Measurements from ENCODE around the gene TPBGL. TPM values are rescaled to one million over a fixed set of nuclear protein-coding genes. Genes with fewer than 3 reads are reported as not detected.

Gene TPBGL
- total RNA-seq, 2 donors from 2014 or later: 0.26 TPM; not detected in 1

DNA sequence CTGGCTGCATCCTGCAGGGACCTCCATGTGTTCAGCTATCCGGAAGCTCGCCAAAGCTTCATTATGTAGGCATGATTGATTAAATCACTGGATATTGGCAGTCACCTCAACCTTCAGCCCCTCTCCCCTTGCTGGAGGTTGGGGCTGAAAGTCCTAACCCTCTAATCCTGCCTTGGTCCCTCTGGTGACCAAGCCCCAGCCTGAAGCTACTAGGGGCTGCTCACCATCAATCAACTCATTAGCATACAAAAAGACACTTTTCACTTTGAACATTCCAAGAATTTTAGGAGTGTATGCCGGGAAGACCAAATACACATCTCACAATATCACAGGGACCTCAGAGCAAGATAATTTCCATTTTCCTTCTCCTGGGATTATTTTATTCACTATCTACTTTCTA lies 38.8 kb upstream of the TPBGL start:
- Histone ChIP-seq H3K4me1 (peaks cover 4% of the 10 kb centered on the region), H3K36me3 (replicated peaks in 1 of 2; ENCODE audit: insufficient read depth in 1 of 2, low read depth in 2 of 2) (no peaks in the 10 kb centered on the region), H3K9me3 (no peaks in the 10 kb centered on the region), H3K4me3 (no peak overlapping the region), H3K27ac (no peak overlapping the region), H3K27me3 (no peaks in the 10 kb centered on the region)
- ATAC-seq: no peak
- intact Hi-C loops (cut with DNase I): loop anchor here (5.0 kb wide), 1 partner anchor 39 kb away; no protein-coding TSS in a partner anchor
- whole genome bisulfite sequencing, 2 donors: 73 to 83% methylated on average over 3 of the region's 3 CpGs
- no peak for TF ChIP-seq POLR2A (IDR thresholded peaks at IDR 0.05)
- TF ChIP-seq, protein P1, sequence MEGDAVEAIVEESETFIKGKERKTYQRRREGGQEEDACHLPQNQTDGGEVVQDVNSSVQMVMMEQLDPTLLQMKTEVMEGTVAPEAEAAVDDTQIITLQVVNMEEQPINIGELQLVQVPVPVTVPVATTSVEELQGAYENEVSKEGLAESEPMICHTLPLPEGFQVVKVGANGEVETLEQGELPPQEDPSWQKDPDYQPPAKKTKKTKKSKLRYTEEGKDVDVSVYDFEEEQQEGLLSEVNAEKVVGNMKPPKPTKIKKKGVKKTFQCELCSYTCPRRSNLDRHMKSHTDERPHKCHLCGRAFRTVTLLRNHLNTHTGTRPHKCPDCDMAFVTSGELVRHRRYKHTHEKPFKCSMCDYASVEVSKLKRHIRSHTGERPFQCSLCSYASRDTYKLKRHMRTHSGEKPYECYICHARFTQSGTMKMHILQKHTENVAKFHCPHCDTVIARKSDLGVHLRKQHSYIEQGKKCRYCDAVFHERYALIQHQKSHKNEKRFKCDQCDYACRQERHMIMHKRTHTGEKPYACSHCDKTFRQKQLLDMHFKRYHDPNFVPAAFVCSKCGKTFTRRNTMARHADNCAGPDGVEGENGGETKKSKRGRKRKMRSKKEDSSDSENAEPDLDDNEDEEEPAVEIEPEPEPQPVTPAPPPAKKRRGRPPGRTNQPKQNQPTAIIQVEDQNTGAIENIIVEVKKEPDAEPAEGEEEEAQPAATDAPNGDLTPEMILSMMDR (IDR thresholded peaks at IDR 0.05): no peak
- no peak for DNase-seq

GRCh38 chr11:75202195-75202594 lies 38.4 kb upstream of the TPBGL start:
- Histone ChIP-seq H3K27me3 (no peaks in the 10 kb centered on the region), H3K4me1 (peaks cover 4% of the 10 kb centered on the region), H3K4me3 (no peak overlapping the region), H3K27ac (no peak overlapping the region), H3K9me3 (no peaks in the 10 kb centered on the region), H3K36me3 (replicated peaks in 1 of 2; ENCODE audit: insufficient read depth in 1 of 2, low read depth in 2 of 2) (no peaks in the 10 kb centered on the region)
- 86 to 96% methylated on average over 6 of the region's 6 CpGs for WGBS, 2 donors
- DNase-seq (no peak), ATAC-seq (no peak)
- intact Hi-C loops (cut with DNase I): loop anchor here (5.0 kb wide), 1 partner anchor 40 kb away; no protein-coding TSS in a partner anchor
- no peak for TF ChIP-seq POLR2A (IDR thresholded peaks at IDR 0.05)
- TF ChIP-seq, protein P1 (IDR thresholded peaks at IDR 0.05): no peak

DNA sequence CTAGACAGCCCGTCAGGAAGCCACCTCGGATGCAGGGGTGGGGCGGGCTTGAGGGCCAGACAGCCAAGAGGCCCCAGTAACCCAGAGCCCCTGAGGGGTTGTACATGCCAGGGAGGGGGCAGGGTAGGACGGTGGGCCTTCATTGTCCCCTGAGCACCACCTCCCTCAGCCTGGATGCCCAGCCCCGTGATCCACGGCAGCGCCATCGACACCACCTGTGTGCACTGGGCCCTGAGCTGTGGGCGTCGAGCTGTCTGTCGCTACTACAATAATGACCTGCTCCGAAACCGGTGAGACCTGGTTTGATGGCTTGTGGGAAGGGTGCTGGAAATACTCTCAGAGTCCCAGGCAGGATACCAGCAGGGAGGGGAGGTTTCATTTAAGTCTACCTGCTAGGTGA lies 37.4 kb upstream of the TPBGL start:
- intact Hi-C loops (cut with DNase I): loop anchor here (5.0 kb wide), 1 partner anchor 41 kb away; no protein-coding TSS in a partner anchor
- H3K27ac ChIP-seq: no peak overlapping the region
- ATAC-seq (no peak), DNase-seq (no peak)
- TF ChIP-seq POLR2A (IDR thresholded peaks at IDR 0.05): no peak
- TF ChIP-seq, protein P1 (IDR thresholded peaks at IDR 0.05): no peak
- no peaks in the 10 kb centered on the region for H3K27me3 ChIP-seq
- peaks cover 4% of the 10 kb centered on the region for H3K4me1 ChIP-seq
- H3K4me3 ChIP-seq: no peak overlapping the region
- H3K36me3 ChIP-seq (replicated peaks in 1 of 2; ENCODE audit: insufficient read depth in 1 of 2, low read depth in 2 of 2): no peaks in the 10 kb centered on the region
- 75 to 79% methylated on average over 2 to 11 of the region's 13 CpGs for WGBS, 2 donors
- H3K9me3 ChIP-seq: no peaks in the 10 kb centered on the region

- intact Hi-C loops (cut with DNase I): loop anchor here (5.0 kb wide), 1 partner anchor 41 kb away; no protein-coding TSS in a partner anchor
- Histone ChIP-seq H3K4me1 (peaks cover 8% of the 10 kb centered on the region), H3K36me3 (replicated peaks in 1 of 2; ENCODE audit: insufficient read depth in 1 of 2, low read depth in 2 of 2) (no peaks in the 10 kb centered on the region), H3K4me3 (no peak overlapping the region), H3K9me3 (no peaks in the 10 kb centered on the region), H3K27ac (no peak overlapping the region), H3K27me3 (no peaks in the 10 kb centered on the region)
- TF ChIP-seq, protein P1 (IDR thresholded peaks at IDR 0.05): no peak
- TF ChIP-seq POLR2A (IDR thresholded peaks at IDR 0.05): no peak
- WGBS, 2 donors: 84 to 90% methylated on average over 2 of the region's 2 CpGs
- no peak for ATAC-seq
- no peak for DNase-seq
These were observed 36.9 kb upstream of the TPBGL start for GRCh38 chr11:75203641-75204011.

- TF ChIP-seq POLR2A (IDR thresholded peaks at IDR 0.05): no peak
- TF ChIP-seq, protein P1 (IDR thresholded peaks at IDR 0.05): no peak
- Histone ChIP-seq H3K9me3 (no peaks in the 10 kb centered on the region), H3K27ac (no peak overlapping the region), H3K4me1 (peaks cover 13% of the 10 kb centered on the region), H3K36me3 (replicated peaks in 1 of 2; ENCODE audit: insufficient read depth in 1 of 2, low read depth in 2 of 2) (no peaks in the 10 kb centered on the region), H3K4me3 (no peak overlapping the region), H3K27me3 (no peaks in the 10 kb centered on the region)
- 83 to 84% methylated on average over 8 to 10 of the region's 10 CpGs for WGBS, 2 donors
- DNase-seq (no peak), ATAC-seq (no peak)
- intact Hi-C loops (cut with DNase I): loop anchor here (5.0 kb wide), 1 partner anchor 42 kb away; no protein-coding TSS in a partner anchor
These were observed 36.4 kb upstream of the TPBGL start for GRCh38 chr11:75204012-75204674.
